Posterior cingulate gyrus (tissue), 11 donors: ENCODE results near the gene THSD7B.

Experiments used
- DNase-seq, 10 donors: peaks; one replicate each; pipeline versions ENCODE4 v3.0.0 to v3.0.0-alpha.2; 2020 to 2021; ENCODE audit warnings: mixed read lengths in 3 of 10
- intact Hi-C: fragments of 100-400 bp; cut with DNase I; formaldehyde crosslinking; loops from one replicate; pipeline ENCODE4 v1.15.1; 2023

Gene THSD7B

DNA sequence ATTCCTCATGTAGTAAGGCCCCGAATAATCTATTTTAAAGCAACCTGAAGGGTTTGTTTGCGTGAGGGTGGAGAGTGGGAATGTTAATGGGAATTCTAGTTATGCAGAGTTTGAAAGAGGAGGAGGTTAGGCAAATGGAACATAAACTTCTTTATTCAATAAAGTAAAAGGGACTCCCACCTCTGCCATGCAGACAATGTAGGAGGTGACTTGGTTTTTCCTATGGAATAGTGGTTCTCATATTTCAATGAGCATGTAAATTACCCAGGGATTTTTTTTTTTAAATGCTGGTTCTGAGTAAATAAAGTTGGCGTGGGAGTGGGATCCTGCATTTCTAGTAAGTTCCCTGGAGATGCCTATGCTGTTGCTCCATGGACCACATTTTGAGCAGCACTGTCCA lies 367.9 kb downstream of the THSD7B start:
- intact Hi-C loops: no loop called here

DNA sequence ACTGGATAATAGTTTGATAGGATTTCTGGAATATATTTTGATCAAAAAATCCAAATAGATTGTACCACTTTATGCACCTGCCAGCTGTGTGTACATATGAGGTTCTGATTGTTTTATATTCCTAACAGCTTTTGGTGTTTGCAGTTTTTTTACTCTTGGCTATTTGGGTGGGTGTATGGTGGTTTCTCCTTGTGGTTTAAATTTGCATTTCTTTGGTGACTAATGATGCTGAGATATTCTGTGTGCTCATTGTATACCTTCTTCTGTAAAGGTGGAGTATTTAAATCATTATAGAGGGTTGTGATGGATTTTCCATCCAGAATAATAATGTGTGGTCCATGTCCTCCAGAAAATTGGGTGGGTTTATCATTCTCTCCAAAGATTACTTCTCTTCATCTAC lies 372.9 kb downstream of the THSD7B start:
- DNase-seq: no peak

More for the DNA sequence above, 367.9 kb downstream of the THSD7B start:
- DNase-seq: no peak

DNA sequence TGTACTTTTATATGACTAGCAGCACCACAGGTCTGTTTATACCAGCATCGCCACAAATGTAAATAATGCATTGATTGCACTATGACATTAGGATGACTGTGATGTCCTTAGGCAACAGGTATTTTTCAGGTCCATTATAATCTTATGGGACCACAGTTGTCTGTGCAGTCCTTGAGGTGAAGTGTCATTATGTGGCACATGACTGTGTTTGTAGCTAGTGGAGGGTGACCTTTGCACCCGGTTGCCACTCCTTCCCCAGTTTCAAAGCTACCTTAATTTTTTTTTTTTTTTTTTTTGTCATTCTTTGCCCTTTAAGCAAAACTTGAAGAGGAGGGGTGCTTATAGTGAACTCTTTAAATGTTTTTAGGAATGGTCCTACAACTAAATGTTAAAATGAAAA lies 386.4 kb downstream of the THSD7B start:
- intact Hi-C loops: no loop called here
- no peak for DNase-seq

More for the DNA sequence above, 372.9 kb downstream of the THSD7B start:
- intact Hi-C loops: no loop called here

DNA sequence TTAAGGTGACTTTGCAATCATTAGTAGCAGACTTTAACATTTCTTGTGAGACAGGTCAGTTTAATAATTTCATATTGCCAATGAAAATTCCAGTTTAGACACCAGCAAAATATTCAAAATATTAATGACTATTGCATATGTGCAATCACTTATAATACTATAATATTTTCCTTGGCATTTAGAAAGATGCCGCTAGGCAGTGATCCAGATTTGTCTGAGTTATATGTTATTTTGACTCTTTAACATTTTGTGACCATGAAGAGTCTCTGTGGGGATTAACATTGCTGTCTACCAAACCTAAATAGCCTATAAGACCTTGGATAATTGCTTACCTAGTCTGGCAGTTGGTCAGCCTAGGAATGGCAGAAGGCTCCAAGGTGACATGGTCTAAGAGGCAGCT lies 389.6 kb downstream of the THSD7B start:
- no peak for DNase-seq
- intact Hi-C loops: no loop called here

DNA sequence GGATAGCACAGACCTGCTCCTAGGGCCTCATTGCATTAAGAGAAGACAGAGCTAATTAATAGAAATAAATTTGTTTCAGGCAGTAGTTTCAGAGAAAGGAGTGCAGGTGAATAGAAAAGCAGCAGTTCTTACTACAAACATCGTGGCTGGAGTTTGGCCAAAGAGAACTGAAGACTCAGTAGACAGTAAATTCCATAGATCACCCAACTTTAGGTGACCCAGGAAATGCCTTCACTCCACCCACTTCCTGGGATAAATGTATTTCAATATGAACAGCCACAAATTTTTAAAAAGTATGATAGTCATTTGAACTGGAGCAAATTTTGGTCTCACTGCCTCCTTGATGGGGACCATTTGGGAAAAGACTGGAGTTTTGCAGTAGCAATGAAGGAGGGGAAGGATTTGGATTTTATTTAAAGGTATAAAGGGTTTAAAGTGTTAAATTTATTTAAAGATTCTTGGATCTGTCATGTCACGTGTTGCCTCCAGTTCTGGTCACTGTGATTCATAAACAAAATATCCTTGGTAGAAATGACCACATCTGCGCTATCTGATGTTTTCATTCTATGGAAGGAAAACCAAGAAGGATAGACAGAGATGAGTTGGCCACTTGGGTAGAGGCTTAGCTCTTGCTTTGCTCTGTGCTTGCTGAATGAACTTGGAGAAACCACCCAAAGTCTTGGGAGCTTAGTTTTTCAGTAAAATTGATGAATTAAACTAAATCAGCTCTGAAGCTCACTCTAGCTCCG lies 390.2 kb downstream of the THSD7B start:
- no peak for DNase-seq
- intact Hi-C loops: no loop called here

DNA sequence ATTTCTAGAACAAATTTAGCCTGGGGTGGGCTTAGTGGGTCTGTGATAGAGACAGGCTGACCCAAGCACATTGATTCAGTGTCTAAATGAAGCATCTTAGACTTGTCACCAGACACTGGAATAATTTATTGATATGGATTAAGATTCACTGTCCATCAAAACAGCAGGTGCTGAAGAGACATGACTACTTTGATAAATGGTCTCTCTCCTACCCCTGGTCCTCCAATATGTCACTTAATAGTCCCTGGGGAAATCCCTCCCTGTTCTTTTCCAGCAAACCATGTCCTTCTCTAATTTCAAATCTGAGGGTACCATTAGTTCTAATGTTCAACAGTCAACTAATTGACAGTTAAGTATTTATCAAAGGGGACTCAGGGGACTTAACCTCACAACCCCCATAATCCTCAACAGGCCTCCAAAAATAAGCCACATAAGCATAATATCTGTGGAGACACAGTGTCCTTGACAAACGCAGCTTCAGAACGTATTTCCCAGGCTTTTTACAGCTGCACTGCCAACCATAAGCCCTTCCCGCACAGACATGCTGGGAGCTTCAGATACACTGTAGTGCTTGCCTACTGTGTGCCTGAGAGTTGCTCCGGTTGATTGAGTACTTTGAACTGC lies 391.0 kb downstream of the THSD7B start:
- intact Hi-C loops: no loop called here
- DNase-seq: no peak

DNA sequence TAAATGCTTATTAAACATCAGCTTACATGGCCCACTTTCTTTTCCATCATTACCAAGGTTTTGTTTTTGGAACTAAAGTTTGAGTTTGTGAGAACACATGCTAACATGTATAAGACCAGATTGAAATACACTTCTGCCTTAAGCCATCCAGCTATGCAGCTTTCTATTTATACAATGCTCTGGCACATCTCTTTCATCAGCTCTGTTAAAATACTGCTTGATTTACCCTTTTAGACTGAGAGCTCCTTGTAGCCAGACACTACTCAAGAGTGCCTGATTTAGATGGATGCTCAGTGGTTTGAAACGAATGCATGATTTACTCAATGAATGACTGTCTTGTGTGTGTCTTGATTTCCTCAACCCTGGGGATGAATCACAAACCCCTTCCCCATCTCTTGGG lies 392.5 kb downstream of the THSD7B start:
- no peak for DNase-seq

DNA sequence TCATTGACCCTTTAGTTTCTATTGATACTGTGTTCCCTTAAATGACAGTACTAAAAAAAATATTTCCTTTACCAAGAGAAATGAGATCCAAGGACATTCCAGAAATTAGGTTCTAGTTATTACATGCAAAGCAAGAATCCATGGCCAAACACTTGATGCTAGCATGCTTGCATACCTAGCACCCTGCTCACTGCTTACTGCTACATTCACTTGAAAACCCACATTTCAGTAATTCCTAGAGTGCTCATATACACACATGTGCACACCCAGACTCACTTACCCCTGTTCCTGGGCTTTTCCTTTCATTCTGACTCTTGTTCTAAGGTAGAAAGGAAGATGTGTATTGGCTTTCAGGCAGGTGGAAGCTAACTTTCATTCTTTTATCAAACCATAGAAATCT lies 395.9 kb downstream of the THSD7B start:
- no peak for DNase-seq
- intact Hi-C loops: no loop called here

More for the DNA sequence above, 392.5 kb downstream of the THSD7B start:
- intact Hi-C loops: no loop called here

DNA sequence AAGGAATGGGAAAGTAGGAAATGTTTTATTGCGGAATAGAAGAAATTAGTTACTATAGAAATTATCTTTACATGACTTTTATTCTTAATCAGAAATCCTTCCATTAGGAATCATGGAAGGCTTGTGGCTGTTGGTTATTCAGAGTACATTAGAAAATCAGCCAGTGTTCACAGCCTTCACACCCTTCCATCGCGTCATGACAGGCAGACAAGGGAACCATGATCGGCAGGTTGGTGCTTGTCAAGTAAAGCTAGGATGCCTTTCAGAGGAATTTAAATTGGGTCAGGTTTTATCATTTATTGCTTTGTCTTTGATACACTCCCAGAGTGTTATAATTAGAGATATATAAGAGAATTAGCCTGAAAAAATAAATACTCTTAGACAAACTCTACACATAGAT lies 400.6 kb downstream of the THSD7B start:
- intact Hi-C loops: no loop called here
- DNase-seq: no peak

DNA sequence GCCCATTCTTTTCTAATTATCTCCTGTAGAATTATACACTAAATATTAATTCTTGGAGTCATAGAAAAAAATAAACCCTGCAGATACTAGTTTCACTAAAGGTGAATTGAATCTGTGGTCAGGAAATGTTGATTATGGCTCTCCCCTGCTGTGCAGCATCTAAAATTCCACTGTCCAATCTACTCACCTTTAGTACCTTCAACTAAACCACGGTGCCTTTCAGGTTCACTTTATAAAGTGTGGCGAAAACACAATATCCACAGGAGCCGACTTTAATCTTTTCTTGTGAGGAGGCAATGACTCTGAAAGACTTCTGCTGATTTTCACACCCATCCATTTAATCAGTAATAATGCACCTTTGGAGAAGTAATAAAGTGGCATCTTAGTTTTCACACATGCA lies 402.3 kb downstream of the THSD7B start:
- intact Hi-C loops: no loop called here
- no peak for DNase-seq

DNA sequence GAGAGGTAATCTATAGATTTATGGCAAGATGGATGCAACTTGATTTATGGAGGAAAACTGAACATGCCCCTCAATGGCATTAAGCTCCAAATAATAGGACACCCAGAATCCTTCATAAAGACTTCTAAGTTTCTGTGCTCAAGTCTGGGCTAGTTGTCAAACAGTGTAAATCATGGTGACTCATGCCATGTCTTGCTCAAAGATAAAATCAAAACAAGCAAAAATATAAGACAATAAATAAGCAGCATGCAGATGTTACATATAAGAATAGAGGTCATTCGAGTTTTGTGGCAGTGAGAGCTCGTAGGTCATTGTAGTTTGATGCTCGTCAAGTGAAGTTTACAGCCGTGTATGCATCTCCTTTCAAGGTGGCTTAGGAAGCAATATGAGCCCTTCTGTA lies 403.2 kb downstream of the THSD7B start:
- intact Hi-C loops: no loop called here
- no peak for DNase-seq

DNA sequence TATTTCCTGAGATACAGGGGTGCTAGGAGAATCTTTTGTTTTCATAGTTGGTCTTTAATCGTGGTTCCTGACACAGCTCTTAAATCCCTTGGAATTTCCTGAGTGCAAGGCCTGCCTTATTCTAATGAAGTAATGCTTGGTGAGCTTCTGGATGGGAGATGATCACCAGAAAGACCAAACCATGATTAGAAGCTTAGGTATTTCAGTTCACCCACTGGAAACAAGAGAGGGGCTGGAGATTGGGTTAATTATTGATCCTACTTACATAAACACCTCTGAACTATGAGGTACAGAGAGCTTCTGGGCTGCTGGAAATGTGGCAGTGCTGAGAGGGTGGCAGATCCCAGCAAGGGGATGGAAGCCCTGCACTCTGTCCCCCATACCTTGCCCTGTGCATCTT lies 406.8 kb downstream of the THSD7B start:
- no peak for DNase-seq
- intact Hi-C loops: no loop called here

DNA sequence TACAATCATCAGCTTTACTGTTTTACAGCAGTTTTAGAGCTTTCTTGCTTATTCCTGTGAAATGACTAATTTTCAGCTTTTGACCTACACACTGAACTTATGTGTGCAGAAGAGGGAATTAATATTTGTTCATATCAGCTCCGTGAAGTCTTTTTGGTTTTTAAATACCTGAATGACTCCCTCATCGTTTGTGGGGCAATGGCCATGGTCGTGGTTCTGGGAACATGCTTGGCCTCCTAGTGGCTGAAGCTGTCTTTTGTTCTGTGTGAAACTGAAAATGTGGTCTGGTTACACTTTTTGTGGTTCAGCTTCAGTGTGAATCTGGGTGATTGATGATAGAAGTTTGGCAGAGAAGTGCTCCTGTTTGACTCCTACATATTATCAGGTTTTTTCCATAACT lies 408.1 kb downstream of the THSD7B start:
- intact Hi-C loops: no loop called here

DNA sequence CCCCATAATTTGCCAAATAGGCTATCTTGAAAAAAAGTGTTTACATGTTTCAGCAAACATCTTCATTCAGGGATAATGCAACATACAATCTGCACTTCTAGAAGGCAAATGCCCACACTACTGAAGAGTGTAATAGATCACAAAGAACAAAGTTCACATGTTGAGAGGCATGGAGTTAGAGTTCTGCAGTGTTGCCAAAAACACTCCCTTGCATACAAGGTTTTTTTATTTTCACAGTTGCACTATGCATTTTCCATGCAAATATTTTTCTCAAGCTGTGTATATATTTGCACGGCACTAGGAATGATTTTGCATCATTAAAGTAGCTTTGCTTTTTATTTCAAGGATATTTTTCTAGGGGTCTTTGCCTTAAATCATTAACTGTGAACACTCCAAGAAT lies 409.9 kb downstream of the THSD7B start:
- DNase-seq: no peak
- intact Hi-C loops: no loop called here

More for the DNA sequence above, 408.1 kb downstream of the THSD7B start:
- no peak for DNase-seq

DNA sequence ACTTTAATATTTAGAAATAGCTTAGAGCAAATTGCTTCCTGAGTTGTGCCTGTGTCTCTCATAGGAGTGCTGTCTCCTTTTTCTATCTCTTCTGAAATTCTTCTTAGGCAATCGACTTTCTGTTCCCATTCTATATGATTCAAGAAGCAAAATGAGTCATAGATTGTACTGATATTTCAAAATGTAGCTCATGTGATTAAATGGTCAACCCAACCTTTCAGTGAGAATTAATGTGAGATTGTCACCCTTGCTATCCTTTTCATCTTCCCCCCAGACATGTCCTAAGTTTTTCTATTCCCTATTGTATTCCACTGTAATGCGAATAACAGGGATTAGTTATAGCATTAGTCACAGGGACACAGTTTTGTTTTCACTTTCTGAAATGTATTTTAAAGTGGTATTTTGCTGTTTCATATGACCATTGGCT lies 413.6 kb downstream of the THSD7B start:
- intact Hi-C loops: no loop called here
- DNase-seq: no peak

DNA sequence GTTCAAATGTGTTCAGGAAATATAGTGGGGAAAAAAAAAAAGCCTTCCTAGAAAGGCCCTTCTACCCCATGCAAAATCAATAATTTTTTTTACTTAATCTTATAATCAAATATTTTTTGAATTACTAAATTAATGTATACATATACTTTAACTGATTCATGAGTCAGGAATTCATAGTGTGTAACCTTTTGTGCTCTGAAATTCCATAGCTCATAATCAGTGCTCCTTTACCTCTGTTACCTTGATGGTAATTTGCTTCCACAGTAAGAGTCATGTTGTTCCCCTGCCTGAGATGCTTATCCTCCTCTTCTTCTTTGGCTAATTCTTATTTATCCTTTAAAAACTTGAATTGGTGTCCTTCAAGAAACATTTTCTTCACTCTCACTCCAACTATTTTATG lies 414.2 kb downstream of the THSD7B start:
- DNase-seq: no peak
- intact Hi-C loops: no loop called here

DNA sequence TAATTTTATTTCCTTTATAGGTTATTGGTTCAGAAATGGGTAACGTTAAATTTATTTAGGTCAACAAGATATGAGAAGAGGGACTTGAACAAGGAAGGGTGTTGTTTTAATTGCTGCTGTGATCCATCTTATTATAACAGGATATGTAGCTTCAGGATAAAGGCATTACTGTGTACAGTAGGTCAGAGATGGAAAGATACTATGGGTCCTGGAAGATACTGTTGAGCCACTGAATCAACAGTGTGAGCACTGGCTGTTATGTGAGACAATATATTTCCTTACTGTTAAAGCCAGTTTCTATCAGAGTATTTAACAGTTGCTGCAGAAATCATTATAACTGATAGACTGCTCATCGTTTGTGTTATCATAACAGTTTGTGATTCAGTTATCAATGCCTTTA lies 414.7 kb downstream of the THSD7B start:
- no peak for DNase-seq
- intact Hi-C loops: no loop called here

DNA sequence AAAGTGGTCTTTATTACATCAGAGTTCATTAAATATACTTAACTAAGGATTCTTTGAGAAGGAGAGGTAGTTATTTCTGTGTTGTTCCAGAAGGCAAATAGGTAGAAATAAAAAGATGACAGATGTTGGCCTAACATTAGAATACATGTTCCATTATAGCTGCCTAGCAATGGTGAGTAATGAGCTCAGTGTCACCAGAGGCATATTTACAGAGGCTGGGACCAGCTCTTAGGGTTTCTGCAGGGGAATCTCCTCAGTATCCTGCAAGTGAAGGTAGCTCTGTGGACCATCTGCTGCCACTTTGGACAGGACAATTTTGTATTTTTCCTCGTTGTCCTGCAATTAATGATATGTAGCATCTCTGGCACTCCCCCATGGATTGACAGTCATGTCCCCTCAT lies 416.0 kb downstream of the THSD7B start:
- no peak for DNase-seq
- intact Hi-C loops: no loop called here

DNA sequence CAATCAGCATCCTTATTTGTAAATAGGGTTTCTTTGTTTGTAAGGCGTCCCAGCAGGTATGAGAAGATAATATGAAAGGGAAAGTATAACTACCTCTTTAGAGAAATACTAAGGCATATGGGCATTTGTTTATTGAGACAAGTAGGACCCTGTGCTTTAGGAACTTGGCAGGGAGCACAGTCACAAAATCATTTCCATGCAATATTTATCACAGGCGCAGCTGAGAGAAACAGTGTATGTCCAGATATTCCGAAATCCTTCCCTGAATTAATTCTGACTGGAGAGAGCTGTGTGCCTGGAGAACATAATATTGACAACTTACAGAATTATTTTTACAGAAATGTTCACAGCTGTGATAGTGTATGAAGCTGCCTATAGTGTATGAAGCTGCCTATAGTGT lies 416.7 kb downstream of the THSD7B start:
- no peak for DNase-seq
- intact Hi-C loops: no loop called here

DNA sequence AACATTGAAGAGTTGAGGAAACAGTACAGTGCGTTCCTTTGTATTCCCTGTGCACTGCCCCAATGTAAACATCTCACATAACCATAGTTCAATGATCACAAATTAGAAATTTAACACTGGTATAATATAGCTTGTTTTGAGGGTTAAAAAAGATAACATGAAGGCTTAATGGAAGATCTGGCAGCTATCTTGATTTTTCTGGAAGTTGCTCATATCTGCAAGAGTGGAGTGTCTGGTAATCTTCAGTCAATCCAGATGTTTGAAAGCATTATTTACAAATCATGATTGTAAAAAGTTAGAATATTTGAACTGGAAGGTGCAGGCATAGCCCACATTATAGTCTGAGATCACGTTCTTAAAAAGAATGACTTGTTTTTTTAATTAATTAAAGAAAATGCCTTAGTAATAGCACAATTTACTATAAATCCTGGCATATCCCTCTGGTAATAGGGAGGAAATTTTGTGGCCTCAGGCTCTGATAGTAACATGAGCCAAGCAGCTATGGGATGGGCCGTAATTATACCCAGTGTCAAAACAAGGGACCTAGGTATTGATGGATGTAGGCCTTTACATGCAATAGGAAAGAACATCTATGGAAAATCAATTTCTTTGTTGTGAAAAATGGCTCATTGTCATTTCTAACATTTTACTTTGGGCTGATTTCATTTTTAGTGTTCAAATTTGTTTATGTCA lies 418.0 kb downstream of the THSD7B start:
- no peak for DNase-seq
- intact Hi-C loops: no loop called here

DNA sequence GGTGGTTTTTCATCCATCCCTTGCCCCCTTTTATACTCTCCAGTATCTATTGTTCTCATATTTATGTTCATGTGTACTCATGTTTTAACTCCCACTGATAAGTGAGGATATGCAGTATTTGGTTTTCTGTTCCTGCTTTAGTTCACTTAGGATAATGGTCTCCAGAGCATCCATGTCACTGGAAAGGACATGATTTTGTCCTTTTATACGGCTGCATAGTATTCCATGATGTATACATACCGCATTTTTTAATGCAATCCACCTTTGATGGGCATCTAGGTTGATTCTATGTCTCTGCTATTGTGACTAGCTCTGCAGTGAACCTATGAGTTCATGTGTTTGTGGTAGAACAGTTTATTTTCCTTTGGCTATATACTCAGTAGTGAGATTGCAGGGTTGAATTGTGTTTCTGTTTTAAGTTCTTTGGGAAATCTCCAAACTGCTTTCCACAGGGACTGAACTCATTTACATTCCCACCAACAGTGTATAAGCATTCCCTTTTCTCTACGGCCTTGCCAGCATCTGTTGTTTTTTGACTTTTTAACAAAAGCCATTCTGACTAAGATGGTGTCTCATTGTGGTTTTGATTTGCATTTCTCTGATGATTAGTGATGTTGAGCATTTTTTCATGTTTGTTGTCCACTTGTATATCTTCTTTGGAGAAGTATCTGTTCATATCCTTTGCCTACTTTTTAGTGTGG lies 420.2 kb downstream of the THSD7B start:
- no peak for DNase-seq
- intact Hi-C loops: no loop called here
